ENCODE data around the gene ZFYVE28. TPM values are rescaled to one million over a fixed set of nuclear protein-coding genes. Genes with fewer than 3 reads are reported as not detected.
"Not testable (repeated sequence)": the region's sequence is repeated elsewhere in the genome, so short reads cannot be mapped to it uniquely, and the experiment has no call there.

The ZFYVE28 gene
- total RNA-seq (10 to 100 TPM; 11.8 to 12.3 TPM), polyA plus RNA-seq (1 to 10 TPM; 5.0 to 8.5 (median 6.4) TPM), total RNA-seq (3.6 to 26.6 (median 11.9) reads per million in 6 experiments)

DNA sequence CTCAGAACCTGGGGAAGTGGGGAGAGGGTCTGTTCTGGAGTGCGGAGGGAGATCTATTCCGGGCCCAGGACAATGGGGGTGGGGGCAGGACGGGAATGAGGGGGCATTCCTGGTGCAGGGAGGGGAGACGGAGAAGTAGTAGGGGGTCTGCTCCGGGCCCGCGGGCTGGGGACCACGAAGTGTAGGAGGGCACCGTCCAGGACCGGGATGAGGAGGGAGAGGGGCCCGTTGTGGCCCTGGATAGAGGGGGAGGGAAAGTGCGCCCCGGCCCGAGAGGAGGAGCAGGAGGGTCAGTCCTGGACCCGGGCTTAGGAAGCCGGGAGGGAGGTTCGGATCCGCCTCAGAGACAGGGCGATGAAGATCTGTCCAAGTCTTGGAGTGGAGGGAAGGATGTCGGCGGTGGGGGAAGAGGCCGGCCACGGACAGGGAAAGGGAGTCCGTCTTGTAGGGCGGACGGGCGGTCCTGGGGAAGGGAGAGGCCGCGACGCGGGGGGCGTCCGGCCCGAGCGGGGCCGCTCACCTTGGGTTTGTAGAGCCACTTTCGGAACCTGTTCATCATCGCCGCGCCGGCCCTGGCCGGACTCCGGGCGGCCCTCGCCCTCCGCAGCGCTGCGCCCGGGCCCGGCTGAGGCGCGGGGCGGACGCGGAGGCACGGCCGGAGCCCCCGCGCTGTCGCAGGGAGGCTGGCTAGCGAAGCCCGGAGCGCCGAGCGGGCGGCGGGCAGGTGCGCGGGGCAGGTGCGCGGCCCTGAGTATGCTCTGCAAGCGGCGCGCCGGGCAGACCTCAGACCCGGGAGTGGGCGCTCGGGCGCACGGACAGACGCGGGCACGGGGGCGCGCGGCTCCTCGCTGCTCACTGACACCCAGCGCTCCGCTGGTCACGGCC is at the start of gene ZFYVE28:
TSS of gene ZFYVE28 (minus strand) at position 881 of the 885 bp plus-strand sequence. CDS start at position 559, 322 bp downstream.
- peaks cover 0 to 3% (median 0%) of the 10 kb centered on the region in 9 donors for H3K9me3 Mint-ChIP-seq
- DNase-seq: peak in 2 of 10 donors; percentile 20 to 33
- H3K27ac Mint-ChIP-seq: peak within 1 kb of the TSS; percentile 78 to 99 (median 95)
- H3K4me3 Mint-ChIP-seq: peak within 1 kb of the TSS; percentile 87 to 98 (median 92)
- peaks cover 27 to 58% (median 55%) of the 10 kb centered on the region in 4 donors for H3K4me1 Mint-ChIP-seq
- POLR2A ChIA-PET: interaction anchor here (1.2 to 1.3 kb wide), 2 partner anchors 51 to 156 kb away, joined by 3 to 8 read pairs; partner anchors contain the start of genes MXD4 and RNF4
- peaks cover 9 to 43% (median 28%) of the 10 kb centered on the region in 5 donors for H3K27me3 Mint-ChIP-seq
- H3K36me3 Mint-ChIP-seq: no peaks in the 10 kb centered on the region
- ATAC-seq: no peak

DNA sequence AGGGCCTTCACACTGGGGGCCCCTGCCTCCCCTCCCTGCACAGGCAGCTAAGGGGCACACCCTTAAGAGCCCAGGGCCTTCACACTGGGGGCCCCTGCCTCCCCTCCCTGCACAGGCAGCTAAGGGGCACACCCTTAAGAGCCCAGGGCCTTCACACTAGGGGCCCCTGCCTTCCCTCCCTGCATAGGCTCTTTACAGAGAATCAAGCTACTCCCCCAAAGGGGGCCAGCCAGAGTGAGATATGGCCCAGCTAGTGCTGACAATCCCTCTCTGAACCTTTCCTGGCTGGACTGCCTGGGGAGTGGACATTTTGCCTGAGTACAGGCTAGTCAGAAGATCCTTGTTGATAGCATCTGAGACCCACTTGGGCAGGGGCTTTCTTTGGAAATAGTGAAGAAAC is 47.1 kb upstream of the ZFYVE28 start:
- H3K36me3 Mint-ChIP-seq, H3K9me3 Mint-ChIP-seq, H3K27me3 Mint-ChIP-seq, DNase-seq, ATAC-seq: not testable (repeated sequence)
- Mint-ChIP-seq H3K4me3 (peak overlapping the region in 4 of 10 donors; percentile 8 to 20 (median 12)), H3K4me1 (peaks cover 17 to 46% (median 35%) of the 10 kb centered on the region in 4 donors), H3K27ac (peak overlapping the region in 1 of 10 donors; percentile 36)
- POLR2A ChIA-PET: interaction anchor here (0.9 kb wide), 1 partner anchor 246 kb away, joined by 3 read pairs; no protein-coding TSS in a partner anchor

DNA sequence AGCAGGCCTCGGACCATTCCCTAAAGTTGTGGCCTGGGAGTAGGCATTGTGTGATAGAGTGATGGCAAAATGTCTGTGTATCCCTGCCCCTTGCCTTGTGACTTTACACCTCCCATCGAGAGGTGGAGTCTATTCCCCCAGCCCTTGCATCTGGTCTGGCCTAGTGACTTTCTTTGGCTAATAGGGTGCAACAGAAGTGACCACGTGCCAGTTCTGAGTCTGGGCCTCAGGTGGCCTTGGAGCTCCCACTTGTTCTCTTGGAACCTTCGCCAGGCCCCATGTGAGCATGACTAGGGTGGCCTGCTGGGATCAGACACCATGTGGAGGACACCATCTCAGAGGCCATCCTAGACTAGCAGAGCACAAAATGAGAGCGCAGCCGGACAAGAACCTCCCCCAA is 46.6 kb upstream of the ZFYVE28 start:
- Mint-ChIP-seq H3K4me1 (peaks cover 14 to 41% (median 31%) of the 10 kb centered on the region in 4 donors), H3K36me3 (peaks cover 0 to 4% (median 0%) of the 10 kb centered on the region in 3 donors), H3K9me3 (no peaks in the 10 kb centered on the region), H3K27me3 (peaks cover 0 to 5% (median 0%) of the 10 kb centered on the region in 5 donors), H3K4me3 (no peak overlapping the region), H3K27ac (no peak overlapping the region)
- ATAC-seq: no peak
- DNase-seq: peak in 1 of 10 donors; percentile 48
- POLR2A ChIA-PET: no interaction called here

DNA sequence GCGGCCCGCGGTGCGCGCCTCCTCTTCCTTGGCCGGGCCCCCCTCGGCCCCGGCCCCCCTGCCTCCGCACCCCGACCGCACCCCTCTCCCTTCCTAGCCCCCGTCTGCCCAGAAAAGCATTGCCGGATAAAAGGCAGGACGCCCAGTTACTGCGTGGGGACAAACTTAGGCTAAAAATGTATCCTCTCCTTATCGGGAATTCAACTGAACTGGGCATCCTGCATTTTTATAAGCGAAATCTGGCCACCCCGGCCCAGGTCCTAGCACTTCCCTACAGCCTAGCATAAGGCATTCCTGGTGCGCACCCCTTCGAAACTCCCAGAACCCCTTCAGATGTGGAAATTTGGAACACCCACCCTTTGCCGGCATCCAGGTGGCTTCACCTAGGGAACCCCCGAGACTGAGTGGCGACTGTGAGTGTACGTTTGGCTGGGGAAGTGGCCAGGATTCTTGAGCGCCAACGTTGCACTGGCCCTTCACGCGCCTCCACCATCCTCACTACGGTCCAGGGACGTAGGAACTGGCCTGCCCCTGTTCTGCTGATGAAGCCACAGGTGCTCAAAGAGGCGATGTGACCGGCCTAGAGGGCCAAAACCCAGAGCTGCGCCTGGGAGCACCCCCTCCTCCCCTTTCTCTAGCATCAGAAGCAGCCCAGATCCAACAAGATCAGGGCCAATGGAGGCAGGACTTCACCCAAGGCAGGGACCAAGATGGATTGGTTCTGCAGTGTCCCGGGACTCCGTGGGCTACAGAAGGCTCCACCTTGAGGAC is 44.7 kb upstream of the ZFYVE28 start:
- H3K27ac Mint-ChIP-seq: peak overlapping the region in 4 of 10 donors; percentile 33 to 71 (median 56)

DNA sequence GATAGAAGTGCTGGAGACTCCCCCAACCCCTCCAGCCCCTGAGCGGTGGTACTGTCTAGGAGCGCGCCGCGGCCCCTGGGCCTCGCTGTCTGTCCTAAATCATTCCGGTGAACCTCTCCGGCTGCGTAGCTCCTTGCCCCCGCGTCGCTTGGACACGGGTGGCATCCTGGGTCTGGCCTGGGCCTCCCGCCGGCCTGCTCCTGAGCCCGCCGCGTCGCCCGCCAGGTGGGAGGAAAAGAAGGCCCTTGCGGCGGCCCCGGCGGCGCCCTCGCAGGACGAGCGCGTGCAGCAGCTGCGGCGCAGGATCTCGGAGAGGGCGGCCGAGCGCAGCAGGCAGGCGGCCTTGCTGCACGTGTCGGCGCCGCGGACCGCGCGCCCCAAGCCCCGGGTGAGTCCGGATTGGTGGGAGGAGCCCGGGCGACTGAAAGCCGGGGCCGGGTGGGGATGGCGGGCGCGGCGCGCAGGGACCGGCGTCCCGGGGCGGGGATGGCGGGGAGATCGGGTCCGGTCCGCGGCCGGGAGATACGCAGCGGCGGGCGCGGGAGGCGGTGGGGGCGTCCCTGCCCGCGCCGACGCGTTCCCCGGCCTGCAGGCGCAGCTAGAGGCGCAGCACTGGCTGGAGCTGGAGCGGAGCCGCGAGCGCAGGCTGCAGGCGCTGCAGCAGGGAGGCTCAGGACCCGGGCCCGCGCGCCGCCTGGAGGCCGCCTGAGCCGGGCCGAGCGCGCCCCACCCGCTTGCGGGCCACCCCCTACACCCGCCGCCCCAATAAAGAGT is 44.0 kb upstream of the ZFYVE28 start:
- Mint-ChIP-seq H3K9me3 (no peaks in the 10 kb centered on the region), H3K27me3 (peaks cover 0 to 12% (median 0%) of the 10 kb centered on the region in 5 donors), H3K4me3 (peak overlapping the region; percentile 66 to 88 (median 82)), H3K27ac (peak overlapping the region in 4 of 10 donors; percentile 14 to 71 (median 31)), H3K4me1 (peaks cover 4 to 19% (median 15%) of the 10 kb centered on the region in 4 donors), H3K36me3 (no peaks in the 10 kb centered on the region)
- POLR2A ChIA-PET: interaction anchor here (0.7 to 1.1 kb wide), 5 partner anchors 25 to 242 kb away, joined by 3 to 4 read pairs (median 3); partner anchors contain the start of gene MXD4
- peak; percentile 52 to 77 (median 65) for DNase-seq
- peak; percentile 96 to 97 for ATAC-seq

More for the DNA sequence above, 44.7 kb upstream of the ZFYVE28 start:
- Mint-ChIP-seq H3K27me3 (peaks cover 0 to 12% (median 0%) of the 10 kb centered on the region in 5 donors), H3K4me1 (peaks cover 9 to 25% (median 21%) of the 10 kb centered on the region in 4 donors), H3K9me3 (no peaks in the 10 kb centered on the region), H3K4me3 (peak overlapping the region; percentile 39 to 81 (median 68)), H3K36me3 (no peaks in the 10 kb centered on the region)
- POLR2A ChIA-PET: interaction anchor here (1.0 kb wide), 1 partner anchor 25 kb away, joined by 3 read pairs; no protein-coding TSS in a partner anchor
- ATAC-seq (no peak), DNase-seq (peak in 1 of 10 donors; percentile 60)

DNA sequence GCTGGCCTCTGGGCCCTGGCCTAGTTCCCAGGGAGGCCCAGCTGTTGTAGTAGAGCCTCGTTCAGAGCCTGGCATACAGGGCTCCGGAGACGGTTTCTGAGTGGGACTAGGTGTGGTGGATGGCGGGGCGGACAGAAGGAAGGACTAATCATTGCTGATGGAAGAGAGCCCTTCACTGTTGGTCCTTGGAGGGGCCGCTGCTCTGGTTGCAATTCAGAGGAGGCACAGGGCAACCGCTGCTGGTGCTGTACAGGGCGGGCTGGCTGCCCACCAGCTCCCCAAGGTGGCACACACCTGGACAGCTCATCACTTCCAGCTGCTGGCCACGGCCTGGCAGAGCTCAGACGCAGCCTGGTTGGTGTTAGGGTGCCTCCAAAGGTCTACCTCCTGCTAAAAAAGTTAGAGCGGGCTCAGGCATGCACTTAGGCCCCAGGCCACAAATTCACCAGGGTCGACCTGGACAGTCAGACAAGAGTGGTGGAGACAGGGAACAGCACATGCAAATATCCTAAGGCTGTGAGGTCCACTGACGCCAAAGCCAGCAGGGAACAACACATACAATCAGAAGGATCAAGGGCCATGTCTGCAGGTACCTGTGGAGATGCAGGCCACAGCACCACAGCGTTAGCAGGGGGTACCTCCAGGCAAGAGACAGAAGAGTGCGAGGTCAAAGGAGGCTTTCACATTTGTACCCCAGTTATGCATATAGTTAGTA is 43.0 kb upstream of the ZFYVE28 start:
- Mint-ChIP-seq H3K4me3 (peak overlapping the region; percentile 66 to 88 (median 82)), H3K9me3 (no peaks in the 10 kb centered on the region)
- POLR2A ChIA-PET: interaction anchor here (0.7 to 1.1 kb wide), 3 partner anchors 45 to 241 kb away, joined by 3 to 4 read pairs (median 4); partner anchors contain the start of gene MXD4

DNA sequence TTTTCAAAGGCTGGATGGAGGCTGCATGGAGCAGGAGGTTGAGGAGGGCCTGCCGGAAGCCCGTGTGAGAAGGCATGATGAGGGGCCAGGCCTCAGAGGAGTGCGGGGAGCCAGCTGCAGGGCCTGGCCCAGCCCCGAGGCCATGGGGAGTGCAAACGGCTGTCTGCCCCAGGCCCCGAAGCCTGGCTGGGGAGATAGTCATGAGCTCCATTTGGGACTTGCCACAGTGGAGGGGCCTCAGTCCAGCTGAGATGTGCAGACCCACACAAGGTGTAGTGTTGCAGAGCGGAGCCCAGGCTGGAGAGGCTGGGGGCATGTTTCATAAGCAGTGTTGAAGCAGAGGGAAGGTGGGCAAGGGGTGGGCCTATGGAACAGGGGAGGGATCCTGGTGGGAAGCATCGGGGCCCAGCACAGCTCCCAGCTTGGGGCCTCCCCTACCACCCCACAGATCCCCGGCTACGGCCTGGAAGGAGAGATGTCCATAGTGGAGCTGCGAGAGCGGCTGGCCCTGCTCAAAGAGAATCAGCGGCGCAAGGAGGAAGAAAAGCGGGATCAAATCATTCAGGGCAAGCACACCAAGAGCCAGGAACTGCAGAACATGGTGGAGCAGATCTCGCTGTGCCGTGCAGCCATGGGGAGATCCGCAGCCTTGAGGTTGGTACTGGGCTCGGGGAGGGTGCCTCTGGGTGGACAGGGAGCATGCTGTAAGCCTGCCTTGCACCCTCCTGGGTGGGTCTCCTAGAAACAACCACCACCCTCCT is 41.3 kb upstream of the ZFYVE28 start:
- H3K9me3 Mint-ChIP-seq: no peaks in the 10 kb centered on the region
- no peak overlapping the region for H3K27ac Mint-ChIP-seq
- H3K36me3 Mint-ChIP-seq: no peaks in the 10 kb centered on the region
- ATAC-seq: no peak
- peaks cover 0 to 12% (median 0%) of the 10 kb centered on the region in 5 donors for H3K27me3 Mint-ChIP-seq
- DNase-seq: no peak
- POLR2A ChIA-PET: interaction anchor here (0.8 kb wide), 1 partner anchor 504 kb away, joined by 3 read pairs; the partner anchor contains the start of genes GRK4 and NOP14
- peak overlapping the region in 1 of 10 donors; percentile 50 for H3K4me3 Mint-ChIP-seq
- H3K4me1 Mint-ChIP-seq: peaks cover 4 to 19% (median 11%) of the 10 kb centered on the region in 4 donors

More for the DNA sequence above, 43.0 kb upstream of the ZFYVE28 start:
- peaks cover 0 to 12% (median 0%) of the 10 kb centered on the region in 5 donors for H3K27me3 Mint-ChIP-seq
- no peak for DNase-seq
- no peaks in the 10 kb centered on the region for H3K36me3 Mint-ChIP-seq
- ATAC-seq: no peak
- peaks cover 4 to 19% (median 13%) of the 10 kb centered on the region in 4 donors for H3K4me1 Mint-ChIP-seq
- peak overlapping the region in 3 of 10 donors; percentile 43 to 75 (median 71) for H3K27ac Mint-ChIP-seq

DNA sequence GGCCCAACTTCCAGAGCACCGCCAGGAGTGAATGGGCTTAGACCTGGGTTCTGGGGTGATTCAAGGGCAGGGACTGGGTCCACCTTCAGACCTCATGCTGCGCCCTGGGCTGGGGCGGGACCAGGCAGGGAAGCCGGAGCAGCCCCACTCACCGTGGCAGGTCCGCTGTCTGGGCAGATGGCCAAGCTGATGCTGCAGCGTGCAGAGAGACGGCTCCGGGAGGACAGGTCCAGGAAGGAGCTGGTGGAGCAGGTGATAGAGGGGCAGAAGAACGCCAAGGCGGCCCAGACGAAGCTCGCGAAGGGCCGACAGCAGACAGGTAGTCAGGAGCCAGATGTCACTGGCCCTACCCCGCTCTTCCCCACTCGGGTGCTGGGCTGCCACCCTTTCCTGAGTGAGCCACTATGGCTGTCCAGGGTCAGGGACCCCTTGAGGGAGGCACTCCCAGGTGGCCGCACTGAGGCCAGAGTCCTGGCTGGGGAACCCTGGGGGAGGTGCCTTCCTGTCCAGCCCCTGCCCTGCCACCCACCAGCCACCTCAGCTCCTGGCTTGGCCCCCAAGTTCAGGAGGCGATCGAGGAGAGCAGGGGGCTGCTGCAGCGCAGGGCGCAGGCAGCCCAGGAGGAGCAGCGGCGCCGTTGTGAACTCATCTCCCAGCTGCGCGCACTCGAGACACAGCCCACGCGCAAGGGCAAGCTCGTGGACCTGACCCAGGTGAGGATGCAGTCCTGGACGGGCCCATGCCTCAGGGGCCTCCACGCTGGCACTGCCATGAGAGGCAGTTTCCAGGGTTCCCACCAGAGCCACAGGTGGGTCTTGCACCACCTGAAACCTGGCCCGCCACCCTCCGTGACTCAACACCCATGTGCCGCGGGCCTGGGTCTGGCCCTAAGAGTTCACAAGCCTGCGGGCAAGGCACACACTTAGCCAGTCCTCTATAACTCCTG is 40.4 kb upstream of the ZFYVE28 start:
- Mint-ChIP-seq H3K9me3 (no peaks in the 10 kb centered on the region), H3K4me1 (peaks cover 4 to 19% (median 11%) of the 10 kb centered on the region in 4 donors), H3K36me3 (no peaks in the 10 kb centered on the region), H3K4me3 (peak overlapping the region in 1 of 10 donors; percentile 50), H3K27me3 (peaks cover 0 to 12% (median 0%) of the 10 kb centered on the region in 5 donors), H3K27ac (no peak overlapping the region)
- ATAC-seq (no peak), DNase-seq (peak in 1 of 10 donors; percentile 19)
- POLR2A ChIA-PET: interaction anchor here (0.5 kb wide), 1 partner anchor 18 kb away, joined by 5 read pairs; no protein-coding TSS in a partner anchor

DNA sequence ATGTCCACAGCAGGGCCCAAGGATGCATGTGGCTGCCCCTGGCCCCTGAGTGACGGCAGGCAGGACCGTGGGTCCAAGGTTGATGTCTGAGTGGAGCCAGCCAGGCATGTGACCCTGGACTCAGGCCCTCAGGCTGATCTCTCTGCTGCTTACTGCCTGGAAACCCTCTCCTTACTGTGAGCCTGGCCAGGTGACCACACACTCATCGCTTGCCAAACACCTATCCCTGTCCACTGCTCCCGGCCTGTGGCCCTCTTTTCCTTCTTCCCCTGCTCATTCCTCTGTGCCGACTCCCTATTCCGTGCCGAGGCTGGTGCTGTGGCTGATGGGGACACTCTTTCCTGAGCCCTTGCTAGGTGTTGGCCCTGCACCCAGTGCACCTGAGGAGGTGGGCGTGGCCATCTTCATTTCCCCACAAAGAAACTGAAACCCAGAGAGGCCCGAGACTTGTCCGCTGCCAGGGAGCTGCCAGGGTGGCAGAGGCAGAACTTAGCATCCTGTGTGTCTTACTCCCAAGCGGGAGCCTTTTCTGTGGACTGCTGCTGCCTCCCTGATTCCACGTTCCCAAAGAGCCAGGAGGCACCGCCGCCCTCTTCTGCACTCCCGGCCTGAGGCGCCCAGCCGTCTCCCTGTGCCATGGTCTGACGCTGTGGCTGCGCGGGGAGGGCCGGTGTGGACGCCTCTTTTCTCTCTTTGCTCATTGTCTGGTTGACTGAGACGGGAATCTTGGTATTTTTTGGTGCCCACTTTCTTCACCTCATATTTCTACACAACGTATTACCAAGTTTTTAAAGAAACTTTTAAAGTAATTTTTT is 39.2 kb upstream of the ZFYVE28 start:
- H3K27ac Mint-ChIP-seq: no peak overlapping the region
- no peak overlapping the region for H3K4me3 Mint-ChIP-seq
- peaks cover 1 to 9% (median 6%) of the 10 kb centered on the region in 4 donors for H3K4me1 Mint-ChIP-seq
- DNase-seq (no peak), ATAC-seq (no peak)
- H3K27me3 Mint-ChIP-seq: peaks cover 0 to 12% (median 0%) of the 10 kb centered on the region in 5 donors
- POLR2A ChIA-PET: interaction anchor here (0.7 kb wide), 1 partner anchor 27 kb away, joined by 3 read pairs; no protein-coding TSS in a partner anchor
- no peaks in the 10 kb centered on the region for H3K9me3 Mint-ChIP-seq
- H3K36me3 Mint-ChIP-seq: no peaks in the 10 kb centered on the region

Measured in naive thymus-derived CD8-positive, alpha-beta T cell (primary cell).